K562 (cell line): ENCODE data around the gene MAP4K4. TPM values are rescaled to one million over a fixed set of nuclear protein-coding genes. Genes with fewer than 3 reads are reported as not detected.

ENCODE experiments used
- ATAC-seq: fragments of 200-7000 bp; cut with Tn5 transposase; 3 replicates; pipeline ENCODE4 v1.9.1; 2020; ENCODE audit warnings: moderate library complexity
- BruUV-seq: library from RNA; stranded (reverse); fragments of 400-500 nt; replicated peaks from 2 replicates; lab custom pipeline; 2021; lab: Mats Ljungman, UMichigan
- CTCF ChIA-PET: fragments of 300-600 bp; formaldehyde crosslinking; extraction: SDS; loops from one replicate; lab custom pipeline; 2021; ENCODE audit warnings: low intra/inter-chr PET ratio; lab: Yijun Ruan, JAX
- POLR2A ChIA-PET: fragments of 300-600, 350-650 bp; sonication (Branson Sonifier 250); formaldehyde crosslinking; extraction: SDS; loops from one replicate; lab custom pipeline; 2021; ENCODE audit warnings: antibody characterized with exemption, inconsistent platforms; lab: Yijun Ruan, JAX
- DNase-seq, 4 experiments: peaks; one replicate each; pipeline versions ENCODE4 v3.0.0 to v3.0.0-alpha.2; 2011 to 2018; ENCODE audit warnings: low spot score in 3 of 4, mixed read lengths in 3 of 4; ENCODE audit errors: extremely low read depth in 1 of 4
- FAIRE-seq: peaks from 2 replicates; lab custom pipeline; 2011; peaks lifted over from hg19 to GRCh38; lab: Jason Lieb, UNC
- H2AFZ ChIP-seq: 2 replicates; pipeline ENCODE4 v1.6.0; 2011; ENCODE audit warnings: low read depth, low read length, control low read depth, inconsistent platforms
- H3K27ac ChIP-seq: fragments of 200-600 bp; 3 replicates; pipeline ENCODE4 v1.8.0; 2011; ENCODE audit warnings: low read depth, mild to moderate bottlenecking, control low read depth, inconsistent platforms, low read length, moderate library complexity, mixed read lengths; ENCODE audit errors: extremely low read depth
- H3K27me3 ChIP-seq, 2 experiments: fragments of 300-600 bp in 1 of 2; 2 replicates in 1 of 2; 3 replicates in 1 of 2; pipeline versions ENCODE4 v1.6.0 to v1.8.0; 2011; ENCODE audit warnings: inconsistent platforms in 2 of 2, low read length in 2 of 2, mild to moderate bottlenecking in 1 of 2, mixed read lengths in 1 of 2, moderate library complexity in 1 of 2; ENCODE audit not compliant: control insufficient read depth in 2 of 2, insufficient read depth in 2 of 2
- H3K36me3 ChIP-seq: fragments of 300-600 bp; 3 replicates; pipeline ENCODE4 v1.8.0; 2011; ENCODE audit warnings: mild to moderate bottlenecking, low read length, inconsistent platforms; ENCODE audit not compliant: control insufficient read depth, insufficient read depth
- H3K4me1 ChIP-seq, 2 experiments: fragments of 200-600 bp in 1 of 2; replicated peaks in 1 of 2; 2 replicates in 1 of 2; 3 replicates in 1 of 2; pipeline versions ENCODE4 v1.5.1 to v1.8.0; 2011; ENCODE audit warnings: inconsistent platforms in 2 of 2, low read length in 2 of 2, mild to moderate bottlenecking in 1 of 2, mixed read lengths in 1 of 2, moderate library complexity in 1 of 2; ENCODE audit not compliant: control insufficient read depth in 2 of 2, insufficient read depth in 2 of 2
- H3K4me2 ChIP-seq: 2 replicates; pipeline ENCODE4 v1.6.1; 2011; ENCODE audit warnings: low read length, control low read depth, inconsistent platforms, mixed read lengths; ENCODE audit not compliant: insufficient read depth
- H3K4me3 ChIP-seq: fragments of 200-600 bp; sonication (generic), shearing (Covaris generic); 2 replicates; pipeline ENCODE4 v1.5.1; 2016; ENCODE audit warnings: control low read depth, inconsistent platforms
- H3K79me2 ChIP-seq: fragments of 200-600 bp; 3 replicates; pipeline ENCODE4 v1.8.0; 2011; ENCODE audit warnings: low read length, inconsistent platforms; ENCODE audit not compliant: control insufficient read depth, insufficient read depth
- H3K9ac ChIP-seq, 2 experiments: 2 replicates each; pipeline versions ENCODE4 v1.6.0 to v1.6.1; 2011; ENCODE audit warnings: low read depth in 2 of 2, low read length in 2 of 2, control low read depth in 1 of 2, inconsistent platforms in 1 of 2, mild to moderate bottlenecking in 1 of 2, mixed read lengths in 1 of 2; ENCODE audit not compliant: insufficient read depth in 1 of 2
- H3K9me1 ChIP-seq: one replicate; pipeline ENCODE4 v1.6.0; 2011; ENCODE audit warnings: inconsistent platforms, mild to moderate bottlenecking, low read length, moderate library complexity; ENCODE audit not compliant: control insufficient read depth, insufficient read depth
- H3K9me3 ChIP-seq: replicated peaks from 2 replicates; pipeline ENCODE4 v1.5.1; 2011; ENCODE audit warnings: low read depth, low read length, inconsistent platforms; ENCODE audit not compliant: control insufficient read depth, insufficient read depth
- H4K20me1 ChIP-seq: replicated peaks from 2 replicates; pipeline ENCODE4 v1.6.1; 2011; ENCODE audit warnings: low read length, inconsistent platforms, mixed read lengths; ENCODE audit not compliant: control insufficient read depth, insufficient read depth
- ZC3H4 ChIP-seq: sonication (generic); formaldehyde crosslinking; IDR thresholded peaks from 2 replicates; pipeline ENCODE4 v1.9.0; 2021; ENCODE audit warnings: missing genetic modification reagents, borderline replicate concordance
- WGBS: fragments of 100-300 bp; shearing (Covaris generic); methylation state at CpG from one replicate; pipeline ENCODE4 v1.1.6; 2016; ENCODE audit warnings: low coverage, mixed read lengths; ENCODE audit not compliant: insufficient coverage; ENCODE audit errors: missing lambda C conversion rate; 5-methylcytosine and 5-hydroxymethylcytosine counted together
- in situ Hi-C: fragments of 300-500 bp; cut with MboI; formaldehyde crosslinking; loops from 4 replicates; pipeline ENCODE4 v1.15.0; 2018; ENCODE audit warnings: inconsistent platforms, mixed read lengths
- intact Hi-C: fragments of 100-400 bp; cut with micrococcal nuclease; formaldehyde crosslinking; loops from 2 replicates; pipeline ENCODE4 v1.14.2; 2022
- polyA plus RNA-seq, 8 experiments: library from polyadenylated mRNA; depleted of rRNA in 4 of 8; stranded (reverse) in 5 of 8; unstranded in 3 of 8; fragments of >200 nt; fragmentation: Nextera tagmentation in 2 of 8; fragmentation: Illumina TruSeq in 1 of 8; extraction: Ambion mirVana in 2 of 8; extraction: Trizol in 1 of 8; gene quantifications; 2 replicates each; pipeline versions ENCODE4 v1.2.1 to v1.2.3, GENCODE V29; 2011 to 2014; ENCODE audit warnings: inconsistent platforms in 1 of 8, missing spikeins in 1 of 8
- total RNA-seq, 7 experiments: library from RNA; depleted of rRNA in 6 of 7; stranded (reverse); fragments of >200 nt in 6 of 7; fragmentation: Illumina TruSeq in 2 of 7; extraction: Trizol in 2 of 7; gene quantifications; 2 replicates each; pipeline versions ENCODE4 v1.2.1 to v1.2.3, GENCODE V29; 2011 to 2021; ENCODE audit warnings: low replicate concordance in 1 of 7
- TF ChIP-seq, protein P1 (sequence below): fragments of 450-650 bp; conservative IDR thresholded peaks from 2 replicates; pipeline ENCODE4 v1.6.1; 2016; ENCODE audit warnings: missing genetic modification characterization, low read depth, mild to moderate bottlenecking, control low read depth, missing compliant biosample characterization

Gene MAP4K4
- total and polyA plus RNA-seq, 9 of the 15 experiments (the other 6 are each of a cell fraction or from before 2014, with no cell fraction given): 7.6 to 76.4 (median 50.6) TPM

GRCh38 chr2:101741775-101742520 lies 44.4 kb downstream of the MAP4K4 start:
- Histone ChIP-seq H3K4me1 (peaks cover 2 to 16% of the 10 kb centered on the region in 2 experiments; a peak in 4 of 5 replicates), H3K36me3 (no peaks in the 10 kb centered on the region), H3K4me2 (no peak overlapping the region), H3K9me3 (no peaks in the 10 kb centered on the region), H3K27me3 (no peaks in the 10 kb centered on the region), H3K27ac (no peak overlapping the region), H3K9ac (no peak overlapping the region), H2AFZ (no peak overlapping the region), H4K20me1 (peaks cover under 1% of the 10 kb centered on the region; the same call in 1 of the 2 replicates), H3K4me3 (no peak overlapping the region), H3K79me2 (peaks cover 86% of the 10 kb centered on the region), H3K9me1 (no peaks in the 10 kb centered on the region)
- CTCF ChIA-PET: no interaction called here
- in situ Hi-C loops (no loop called here), intact Hi-C loops (no loop called here)
- POLR2A ChIA-PET: interaction anchor here (1.2 kb wide), 2 partner anchors 12 to 43 kb away, joined by 3 to 5 read pairs; no protein-coding TSS in a partner anchor
- DNase-seq: no peak
- TF ChIP-seq, protein P1, sequence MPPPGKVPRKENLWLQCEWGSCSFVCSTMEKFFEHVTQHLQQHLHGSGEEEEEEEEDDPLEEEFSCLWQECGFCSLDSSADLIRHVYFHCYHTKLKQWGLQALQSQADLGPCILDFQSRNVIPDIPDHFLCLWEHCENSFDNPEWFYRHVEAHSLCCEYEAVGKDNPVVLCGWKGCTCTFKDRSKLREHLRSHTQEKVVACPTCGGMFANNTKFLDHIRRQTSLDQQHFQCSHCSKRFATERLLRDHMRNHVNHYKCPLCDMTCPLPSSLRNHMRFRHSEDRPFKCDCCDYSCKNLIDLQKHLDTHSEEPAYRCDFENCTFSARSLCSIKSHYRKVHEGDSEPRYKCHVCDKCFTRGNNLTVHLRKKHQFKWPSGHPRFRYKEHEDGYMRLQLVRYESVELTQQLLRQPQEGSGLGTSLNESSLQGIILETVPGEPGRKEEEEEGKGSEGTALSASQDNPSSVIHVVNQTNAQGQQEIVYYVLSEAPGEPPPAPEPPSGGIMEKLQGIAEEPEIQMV (tag): no peak
- TF ChIP-seq ZC3H4 (CRISPR knock-in tag): no peak
- no peak for FAIRE-seq
- peak; percentile 42; the same call in 2 of the 3 replicates for ATAC-seq
- WGBS: 82% methylated on average over 9 of the region's 9 CpGs
- no TSS peak for BruUV-seq
